Effector CD8-positive, alpha-beta T cell (primary cell): Measurements from ENCODE around the gene SP1.

Experiments used
- DNase-seq: peaks from one replicate; lab custom pipeline; 2025; lab: John Stamatoyannopoulos, UW

Gene SP1

DNA sequence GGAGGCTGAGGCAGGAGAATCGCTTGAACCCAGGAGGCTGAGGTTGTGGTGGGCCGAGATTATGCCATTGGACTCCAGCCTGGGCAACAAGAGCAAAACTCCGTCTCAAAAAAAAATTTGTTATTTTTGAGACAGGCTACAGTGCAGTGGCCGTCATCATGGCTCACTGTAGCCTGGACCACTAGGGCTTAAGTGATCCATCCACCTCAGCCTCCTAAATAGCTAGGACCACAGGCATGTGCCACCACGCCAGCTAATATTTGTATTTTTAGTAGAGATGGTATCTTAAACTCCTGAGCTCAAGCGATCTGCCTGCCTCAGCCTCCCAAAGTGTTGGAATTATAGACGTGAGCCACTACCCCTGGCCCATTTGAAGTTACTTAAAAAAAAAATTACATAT is 71.0 kb downstream of the SP1 start:
- DNase-seq: no peak

GRCh38 chr12:53451661-53452158 is 71.7 kb downstream of the SP1 start, which contains the start of gene PCBP2:
TSS of gene PCBP2 (plus strand) at chr12:53452102. CDS start at chr12:53454801, 2,699 bp downstream.
- peak; percentile 93 for DNase-seq

DNA sequence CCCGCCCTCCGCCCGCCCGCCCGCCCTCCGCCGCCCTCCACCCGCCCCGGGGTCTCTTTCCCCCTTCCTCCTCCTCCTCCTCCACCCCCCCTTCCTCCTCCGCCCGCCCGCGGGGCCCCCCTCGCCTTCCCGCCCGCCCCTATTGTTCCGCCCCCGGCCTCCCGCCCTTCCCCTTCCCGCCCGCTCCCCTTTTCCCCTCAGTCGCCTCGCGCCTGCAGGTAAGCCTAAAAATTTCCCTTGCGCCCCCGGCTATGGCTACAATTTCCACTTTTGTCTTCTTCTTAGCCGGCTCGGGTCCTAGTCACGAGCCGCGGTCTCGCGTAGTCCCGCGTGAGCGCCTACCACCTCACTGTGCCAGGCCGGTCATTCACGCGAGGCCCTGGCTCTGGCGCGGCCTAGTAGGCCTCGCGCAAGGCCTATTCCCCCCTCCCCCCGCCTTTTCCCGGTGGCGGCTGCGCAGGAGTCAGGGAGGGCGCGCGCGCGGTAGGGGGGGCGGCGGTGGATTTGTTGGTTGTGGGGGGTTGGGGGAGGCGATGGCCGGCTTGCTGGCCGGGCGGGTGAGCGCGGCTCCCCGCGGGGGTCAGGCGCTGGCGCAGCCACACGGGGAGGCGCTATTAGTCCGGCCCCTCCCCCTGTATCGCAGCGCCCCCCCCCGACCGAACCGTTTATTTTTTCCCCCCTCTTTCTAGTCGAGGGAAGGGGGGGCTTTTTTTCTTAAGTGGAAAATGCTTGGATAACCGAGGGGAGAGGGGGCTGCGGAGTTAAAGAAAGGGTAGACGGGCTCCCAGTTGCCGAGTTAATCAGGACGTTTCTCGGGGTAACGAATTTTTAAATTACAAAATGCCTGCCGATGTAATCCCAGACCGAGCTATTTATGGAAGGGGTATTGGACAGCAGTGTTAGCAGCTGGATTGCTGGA is 72.4 kb downstream of the SP1 start:
- DNase-seq: peak; percentile 72

GRCh38 chr12:53453953-53454640 is 74.1 kb downstream of the SP1 start:
- DNase-seq: no peak

GRCh38 chr12:53454707-53455106 is 74.7 kb downstream of the SP1 start:
- DNase-seq: no peak

DNA sequence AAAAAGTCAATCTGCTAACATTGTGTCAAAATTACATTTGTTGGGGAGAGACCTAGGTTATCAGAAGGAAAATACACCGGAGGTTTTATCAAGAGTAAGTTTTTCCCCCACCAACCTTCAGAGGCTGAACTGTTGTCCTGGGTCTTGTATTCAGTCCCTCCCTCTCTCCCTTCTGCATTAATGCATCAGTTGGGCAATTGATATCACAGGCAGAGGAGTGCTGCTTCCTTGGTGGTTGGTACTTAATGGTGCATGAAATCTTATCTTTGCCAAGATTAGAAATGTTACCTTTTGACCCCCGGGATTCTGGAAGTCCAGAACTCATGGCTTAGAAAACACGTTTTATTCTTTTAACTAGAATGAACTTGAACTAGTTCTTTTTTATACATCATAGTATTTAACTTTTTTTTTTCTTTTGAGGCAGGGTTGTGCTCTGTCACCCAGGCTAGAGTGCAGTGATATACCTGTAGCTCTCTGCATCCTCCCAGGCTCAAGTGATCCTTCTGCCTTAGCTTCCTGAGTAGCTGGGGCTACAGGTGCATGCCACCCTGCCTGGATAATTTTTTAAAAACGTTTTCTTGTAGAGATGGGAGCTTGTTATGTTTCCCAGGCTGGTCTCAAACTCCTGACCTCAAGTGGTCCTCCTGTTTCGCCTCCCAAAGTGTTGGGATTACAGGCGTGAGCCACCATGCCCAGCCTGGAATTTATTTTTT is 76.8 kb downstream of the SP1 start:
- no peak for DNase-seq

GRCh38 chr12:53459097-53459496 is 79.1 kb downstream of the SP1 start:
- DNase-seq: no peak

DNA sequence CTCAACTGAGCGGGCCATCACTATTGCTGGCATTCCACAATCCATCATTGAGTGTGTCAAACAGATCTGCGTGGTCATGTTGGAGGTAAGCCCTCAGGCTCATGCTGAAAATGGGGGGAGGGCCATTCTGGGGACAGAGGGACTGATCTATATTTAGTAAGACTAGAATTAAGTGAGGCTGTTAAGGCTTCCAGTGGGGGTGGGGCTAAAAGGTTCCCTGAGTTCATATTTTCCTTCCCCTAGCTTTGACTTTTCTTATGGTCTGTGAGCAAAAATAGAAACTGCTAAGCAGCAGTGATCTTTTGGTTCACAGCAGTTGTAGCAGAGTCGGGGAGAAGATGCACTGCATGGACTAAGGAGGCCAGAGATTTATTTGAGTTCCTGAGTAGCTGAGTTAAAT is 81.1 kb downstream of the SP1 start:
- no peak for DNase-seq

DNA sequence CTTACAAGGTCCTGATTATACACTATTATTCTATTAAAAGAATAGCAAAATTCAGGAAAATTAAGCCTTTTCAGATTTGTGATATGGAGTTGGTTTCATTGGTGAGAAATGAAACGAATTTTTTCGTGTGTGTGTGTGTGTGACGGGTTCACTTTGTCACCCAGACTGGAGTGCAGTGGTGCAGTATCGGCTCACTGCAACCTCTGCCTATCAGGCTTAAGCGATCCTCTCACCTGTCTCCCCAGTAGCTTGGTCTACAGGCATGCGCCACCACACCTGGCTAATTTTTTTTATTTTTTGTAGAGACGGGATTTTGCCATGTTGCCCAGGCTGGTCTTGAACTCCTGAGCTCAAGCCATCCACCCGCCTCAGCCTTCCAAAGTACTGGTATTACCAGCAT is 81.6 kb downstream of the SP1 start:
- DNase-seq: no peak

GRCh38 chr12:53462935-53463334 is 83.0 kb downstream of the SP1 start:
- DNase-seq: no peak

- no peak for DNase-seq
Measured at GRCh38 chr12:53463802-53464560, 84.0 kb downstream of the SP1 start.

DNA sequence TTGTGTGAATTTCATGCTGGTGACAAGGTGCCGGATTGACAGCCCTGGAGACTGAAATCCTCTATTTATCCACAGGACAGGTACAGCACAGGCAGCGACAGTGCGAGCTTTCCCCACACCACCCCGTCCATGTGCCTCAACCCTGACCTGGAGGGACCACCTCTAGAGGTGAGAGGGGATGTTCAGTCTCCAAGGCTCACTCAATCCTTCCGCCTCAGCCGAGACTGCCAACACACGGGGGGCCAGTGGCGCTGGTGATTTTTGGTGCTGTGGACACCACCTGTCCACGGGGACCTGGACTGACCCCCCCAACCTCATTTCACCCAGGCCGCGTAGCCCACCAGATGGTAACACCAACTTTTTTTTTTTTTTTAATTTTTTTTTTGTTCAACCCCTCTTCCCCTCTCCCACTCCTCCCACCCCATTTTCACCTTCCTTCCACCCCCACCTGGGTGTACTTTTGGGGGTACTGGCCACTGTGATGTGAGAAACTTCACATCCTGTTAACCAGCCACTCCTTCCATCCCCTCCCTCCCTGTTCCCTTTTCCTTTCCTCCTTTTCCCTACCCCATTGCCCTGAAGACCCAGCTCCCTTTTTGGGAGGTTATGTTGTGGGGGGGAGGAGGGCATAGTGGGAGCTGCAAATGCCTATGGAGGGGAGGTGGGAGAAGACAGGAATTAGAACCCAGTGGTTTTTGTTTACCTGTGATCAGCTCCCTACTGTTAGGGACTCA is 84.9 kb downstream of the SP1 start:
- DNase-seq: no peak

DNA sequence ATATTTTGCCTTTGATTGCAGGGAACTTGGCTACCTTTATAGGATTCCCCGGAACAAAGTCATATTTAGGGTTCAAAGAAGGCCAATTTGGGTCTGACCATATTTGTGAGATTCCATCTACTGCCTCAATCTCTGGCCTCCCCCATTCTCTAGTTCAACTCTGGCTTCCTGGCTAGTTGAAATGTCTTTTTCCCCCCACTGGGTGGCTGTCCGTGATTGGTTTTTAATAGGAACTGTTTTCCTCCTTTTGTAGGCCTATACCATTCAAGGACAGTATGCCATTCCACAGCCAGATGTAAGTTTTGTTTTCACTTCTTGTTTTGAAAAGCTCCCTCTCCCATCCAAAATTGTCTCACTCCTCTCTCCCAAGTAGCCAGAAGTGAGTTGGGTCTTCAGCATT is 85.7 kb downstream of the SP1 start:
- DNase-seq: no peak
